ENCODE results near the gene DIS3L. TPM values are rescaled to one million over a fixed set of nuclear protein-coding genes. Genes with fewer than 3 reads are reported as not detected.

DIS3L gene
- total RNA-seq, 1 donor from 2014 or later: 8.1 TPM

DNA sequence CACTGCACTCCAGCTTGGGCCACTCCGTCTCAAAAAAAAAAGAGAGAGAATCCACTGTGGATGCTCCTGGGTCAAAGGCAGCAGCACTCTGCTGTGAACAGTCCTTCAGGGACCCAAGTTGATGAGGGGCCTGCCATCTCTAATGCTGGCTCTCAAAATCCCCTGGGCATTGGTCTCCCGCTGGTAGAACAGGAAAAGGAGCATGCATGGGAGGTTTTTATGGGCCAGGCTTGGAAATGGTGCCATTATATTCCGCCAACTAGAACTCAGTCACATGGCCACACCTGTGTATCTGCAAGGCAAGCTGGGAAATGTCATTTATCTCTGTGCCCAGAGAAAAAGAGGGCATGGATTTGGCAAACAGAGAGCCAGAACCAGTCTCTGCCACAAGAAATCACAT lies 3.4 kb upstream of the DIS3L start:
- FAIRE-seq: no peak
- no peaks in the 10 kb centered on the region for H4K20me1 ChIP-seq (ENCODE audit: insufficient read depth, low read length)
- H3K4me2 ChIP-seq (ENCODE audit: low read length): no peak overlapping the region
- H3K36me3 ChIP-seq (ENCODE audit: insufficient read depth, low read length): no peaks in the 10 kb centered on the region
- TF ChIP-seq, protein P1, sequence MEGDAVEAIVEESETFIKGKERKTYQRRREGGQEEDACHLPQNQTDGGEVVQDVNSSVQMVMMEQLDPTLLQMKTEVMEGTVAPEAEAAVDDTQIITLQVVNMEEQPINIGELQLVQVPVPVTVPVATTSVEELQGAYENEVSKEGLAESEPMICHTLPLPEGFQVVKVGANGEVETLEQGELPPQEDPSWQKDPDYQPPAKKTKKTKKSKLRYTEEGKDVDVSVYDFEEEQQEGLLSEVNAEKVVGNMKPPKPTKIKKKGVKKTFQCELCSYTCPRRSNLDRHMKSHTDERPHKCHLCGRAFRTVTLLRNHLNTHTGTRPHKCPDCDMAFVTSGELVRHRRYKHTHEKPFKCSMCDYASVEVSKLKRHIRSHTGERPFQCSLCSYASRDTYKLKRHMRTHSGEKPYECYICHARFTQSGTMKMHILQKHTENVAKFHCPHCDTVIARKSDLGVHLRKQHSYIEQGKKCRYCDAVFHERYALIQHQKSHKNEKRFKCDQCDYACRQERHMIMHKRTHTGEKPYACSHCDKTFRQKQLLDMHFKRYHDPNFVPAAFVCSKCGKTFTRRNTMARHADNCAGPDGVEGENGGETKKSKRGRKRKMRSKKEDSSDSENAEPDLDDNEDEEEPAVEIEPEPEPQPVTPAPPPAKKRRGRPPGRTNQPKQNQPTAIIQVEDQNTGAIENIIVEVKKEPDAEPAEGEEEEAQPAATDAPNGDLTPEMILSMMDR (IDR thresholded peaks at IDR 0.05; ENCODE audit: insufficient read depth, low read depth, low read length): no peak
- TF ChIP-seq EZH2 (IDR thresholded peaks at IDR 0.05; ENCODE audit: insufficient read depth, low read length): no peak
- Mint-ChIP-seq H3K27ac (ENCODE audit: unreplicated experiment) (no peak overlapping the region), H3K9me3 (ENCODE audit: unreplicated experiment) (no peaks in the 10 kb centered on the region), H3K36me3 (ENCODE audit: low read depth, unreplicated experiment) (no peaks in the 10 kb centered on the region), H3K4me3 (ENCODE audit: unreplicated experiment) (no peak overlapping the region), H3K27me3 (ENCODE audit: low read depth, unreplicated experiment) (no peaks in the 10 kb centered on the region), H3K4me1 (ENCODE audit: low read depth, unreplicated experiment) (peaks cover 11% of the 10 kb centered on the region)
- H3K9me3 ChIP-seq (ENCODE audit: insufficient read depth, low read depth, low read length): no peaks in the 10 kb centered on the region
- H2AFZ ChIP-seq (ENCODE audit: low read depth, low read length): no peak overlapping the region
- no peaks in the 10 kb centered on the region for H3K27me3 ChIP-seq (ENCODE audit: insufficient read depth, low read length)
- no peak overlapping the region for H3K9ac ChIP-seq (ENCODE audit: low read length)
- H3K4me3 ChIP-seq (ENCODE audit: insufficient read depth, low read depth, low read length): no peak overlapping the region
- peaks cover 16% of the 10 kb centered on the region for H3K4me1 ChIP-seq (ENCODE audit: insufficient read depth, low read length)
- DNase-seq (ENCODE audit: low read depth): no peak
- no peak overlapping the region for H3K27ac ChIP-seq (ENCODE audit: low read depth, low read length)
- H3K79me2 ChIP-seq (ENCODE audit: insufficient read depth, low read length): no peaks in the 10 kb centered on the region

DNA sequence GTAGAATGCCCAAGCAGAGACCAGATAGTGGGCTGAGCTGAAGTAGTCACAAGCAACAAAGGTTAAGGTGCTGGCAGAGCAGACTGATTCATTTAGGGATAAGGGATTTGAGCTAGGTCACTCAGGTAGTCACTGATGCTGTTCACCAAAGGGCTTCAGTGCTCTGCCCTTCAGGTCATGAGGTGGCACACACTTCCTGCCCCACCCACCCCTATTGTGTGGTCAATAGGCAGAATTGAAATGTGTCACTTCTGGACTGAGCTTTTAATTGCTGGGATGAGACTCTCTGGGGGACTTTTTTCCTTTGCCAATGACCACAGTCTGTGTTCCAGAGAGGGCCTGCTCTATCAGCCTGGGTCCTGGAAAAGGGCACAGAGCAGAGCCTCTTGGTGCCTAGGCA lies 2.9 kb upstream of the DIS3L start:
- Mint-ChIP-seq H3K4me3 (ENCODE audit: unreplicated experiment) (no peak overlapping the region), H3K27ac (ENCODE audit: unreplicated experiment) (no peak overlapping the region), H3K9me3 (ENCODE audit: unreplicated experiment) (no peaks in the 10 kb centered on the region), H3K4me1 (ENCODE audit: low read depth, unreplicated experiment) (peaks cover 15% of the 10 kb centered on the region), H3K36me3 (ENCODE audit: low read depth, unreplicated experiment) (no peaks in the 10 kb centered on the region), H3K27me3 (ENCODE audit: low read depth, unreplicated experiment) (no peaks in the 10 kb centered on the region)
- no peaks in the 10 kb centered on the region for H3K27me3 ChIP-seq (ENCODE audit: insufficient read depth, low read length)
- H3K36me3 ChIP-seq (ENCODE audit: insufficient read depth, low read length): no peaks in the 10 kb centered on the region
- peaks cover 17% of the 10 kb centered on the region for H3K4me1 ChIP-seq (ENCODE audit: insufficient read depth, low read length)
- H3K4me2 ChIP-seq (ENCODE audit: low read length): no peak overlapping the region
- no peak overlapping the region for H3K9ac ChIP-seq (ENCODE audit: low read length)
- no peak overlapping the region for H2AFZ ChIP-seq (ENCODE audit: low read depth, low read length)
- H3K27ac ChIP-seq (ENCODE audit: low read depth, low read length): no peak overlapping the region
- no peaks in the 10 kb centered on the region for H4K20me1 ChIP-seq (ENCODE audit: insufficient read depth, low read length)
- TF ChIP-seq EZH2 (IDR thresholded peaks at IDR 0.05; ENCODE audit: insufficient read depth, low read length): no peak
- TF ChIP-seq, protein P1 (IDR thresholded peaks at IDR 0.05; ENCODE audit: insufficient read depth, low read depth, low read length): no peak
- H3K79me2 ChIP-seq (ENCODE audit: insufficient read depth, low read length): no peaks in the 10 kb centered on the region
- no peak for DNase-seq (ENCODE audit: low read depth)
- H3K4me3 ChIP-seq (ENCODE audit: insufficient read depth, low read depth, low read length): no peak overlapping the region
- no peak for FAIRE-seq
- no peaks in the 10 kb centered on the region for H3K9me3 ChIP-seq (ENCODE audit: insufficient read depth, low read depth, low read length)

DNA sequence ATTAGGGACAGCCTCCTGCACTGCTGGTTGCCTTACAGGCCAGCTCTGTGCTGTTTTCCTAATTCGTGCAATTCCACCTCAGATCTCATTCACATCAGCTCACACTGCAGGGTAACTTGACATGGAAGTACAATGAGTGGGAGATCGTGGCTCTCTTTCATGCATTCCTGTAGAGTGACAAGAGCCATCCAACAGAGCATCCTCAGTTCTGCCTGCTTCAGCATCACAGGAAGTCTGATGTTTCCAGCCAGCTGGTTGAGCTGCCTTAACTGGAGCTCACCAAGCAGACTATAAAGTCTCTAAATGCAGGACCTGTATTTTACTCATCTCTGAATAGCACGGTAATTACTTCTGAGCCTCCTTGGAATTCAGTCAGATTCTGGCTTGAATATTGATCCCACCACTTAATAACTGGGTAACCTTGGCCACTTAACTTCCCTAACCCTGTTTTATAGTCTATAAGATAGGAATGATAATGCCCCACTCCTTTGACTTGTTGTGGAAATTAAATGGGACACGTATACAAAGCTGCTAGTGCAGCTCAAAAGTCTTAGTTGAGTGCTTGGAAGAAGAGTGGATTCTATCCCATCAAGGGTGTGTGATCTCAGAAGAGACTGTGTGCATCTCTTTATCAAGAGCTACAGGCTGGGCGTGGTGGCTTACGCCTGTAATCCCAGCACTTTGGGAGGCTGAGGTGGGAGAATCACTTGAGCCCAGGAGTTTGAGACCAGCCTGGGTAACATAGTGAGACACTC lies 1.4 kb upstream of the DIS3L start:
- H3K4me2 ChIP-seq (ENCODE audit: low read length): no peak overlapping the region
- Mint-ChIP-seq H3K4me3 (ENCODE audit: unreplicated experiment) (peak overlapping the region; percentile 77), H3K27ac (ENCODE audit: unreplicated experiment) (peak overlapping the region; percentile 62), H3K36me3 (ENCODE audit: low read depth, unreplicated experiment) (no peaks in the 10 kb centered on the region), H3K27me3 (ENCODE audit: low read depth, unreplicated experiment) (no peaks in the 10 kb centered on the region), H3K9me3 (ENCODE audit: unreplicated experiment) (no peaks in the 10 kb centered on the region), H3K4me1 (ENCODE audit: low read depth, unreplicated experiment) (peaks cover 15% of the 10 kb centered on the region)
- H3K4me3 ChIP-seq (ENCODE audit: insufficient read depth, low read depth, low read length): no peak overlapping the region
- H3K4me1 ChIP-seq (ENCODE audit: insufficient read depth, low read length): peaks cover 17% of the 10 kb centered on the region
- DNase-seq (ENCODE audit: low read depth): no peak
- TF ChIP-seq, protein P1 (IDR thresholded peaks at IDR 0.05; ENCODE audit: insufficient read depth, low read depth, low read length): no peak
- no peak for TF ChIP-seq EZH2 (IDR thresholded peaks at IDR 0.05; ENCODE audit: insufficient read depth, low read length)
- H3K27me3 ChIP-seq (ENCODE audit: insufficient read depth, low read length): no peaks in the 10 kb centered on the region
- H2AFZ ChIP-seq (ENCODE audit: low read depth, low read length): no peak overlapping the region
- FAIRE-seq: no peak
- no peak overlapping the region for H3K9ac ChIP-seq (ENCODE audit: low read length)
- H4K20me1 ChIP-seq (ENCODE audit: insufficient read depth, low read length): no peaks in the 10 kb centered on the region
- no peaks in the 10 kb centered on the region for H3K9me3 ChIP-seq (ENCODE audit: insufficient read depth, low read depth, low read length)
- H3K79me2 ChIP-seq (ENCODE audit: insufficient read depth, low read length): no peaks in the 10 kb centered on the region
- no peaks in the 10 kb centered on the region for H3K36me3 ChIP-seq (ENCODE audit: insufficient read depth, low read length)
- H3K27ac ChIP-seq (ENCODE audit: low read depth, low read length): no peak overlapping the region

Data from astrocyte (in vitro differentiated cells and primary cell).